Measurements from ENCODE around the gene KCNK10. TPM values are rescaled to one million over a fixed set of nuclear protein-coding genes. Genes with fewer than 3 reads are reported as not detected.

The KCNK10 gene
- total and polyA plus RNA-seq, 10 of the 15 experiments (the other 5 are each of a cell fraction or from before 2014, with no cell fraction given) = 0.01 to 0.06 (median 0.02) TPM; not detected in 7

- WGBS (ENCODE audit: insufficient coverage, insufficient replicate concordance, low lambda C conversion rate, missing lambda C conversion rate) = 22% methylated on average over 2 of the region's 2 CpGs
- FAIRE-seq = no peak
- CTCF ChIA-PET = no interaction called here
These were observed 51.9 kb downstream of the KCNK10 start for GRCh38 chr14:88271205-88271604.

More at GRCh38 chr14:88271205-88271604, 51.9 kb downstream of the KCNK10 start:
- no peak for ATAC-seq
- no peak overlapping the region for H2AFZ ChIP-seq (ENCODE audit: control insufficient read depth, low read depth, low read length)
- no peak overlapping the region for H3K27ac ChIP-seq (ENCODE audit: control insufficient read depth, insufficient read depth)
- H3K4me2 ChIP-seq (ENCODE audit: control insufficient read depth, insufficient read depth) = no peak overlapping the region
- BruUV-seq (replicated peaks) = no TSS peak
- intact Hi-C loops (cut with micrococcal nuclease; ENCODE audit: unreplicated experiment) (no loop called here), in situ Hi-C loops (cut with MboI) (no loop called here)
- H3K79me2 ChIP-seq (ENCODE audit: control insufficient read depth, insufficient read depth, low read length) = no peaks in the 10 kb centered on the region
- H3K36me3 ChIP-seq (ENCODE audit: control insufficient read depth in 2 of 2, insufficient read depth in 2 of 2, low read length in 1 of 2) = no peaks in the 10 kb centered on the region
- DNase-seq (ENCODE audit: low read depth, low spot score) = no peak
- RAD21 ChIA-PET (ENCODE audit: unreplicated experiment) = no interaction called here
- no peaks in the 10 kb centered on the region for H4K20me1 ChIP-seq (ENCODE audit: control insufficient read depth, insufficient read depth)
- H3K9ac ChIP-seq (ENCODE audit: control insufficient read depth, insufficient read depth, low read length) = no peak overlapping the region
- H3K9me3 ChIP-seq (replicated peaks; ENCODE audit: control insufficient read depth, insufficient read depth, low read length) = no peaks in the 10 kb centered on the region
- SMC1A ChIA-PET (ENCODE audit: uncharacterized antibody, unreplicated experiment) = no interaction called here
- TF ChIP-seq SKIL (IDR thresholded peaks at IDR 0.05; ENCODE audit: low read depth, poor library complexity, severe bottlenecking) = no peak
- TF ChIP-seq IKZF1 (conservative IDR thresholded peaks at IDR 0.05) = no peak
- TF ChIP-seq ZNF384 (IDR thresholded peaks at IDR 0.05; ENCODE audit: borderline replicate concordance, low read depth, low read length) = no peak
- no peak for TF ChIP-seq YY1 (IDR thresholded peaks at IDR 0.05; ENCODE audit: low read depth, low read length)
- TF ChIP-seq NKRF (conservative IDR thresholded peaks at IDR 0.05) = no peak
- no peak for TF ChIP-seq CEBPZ (IDR thresholded peaks at IDR 0.05; ENCODE audit: low read depth, low read length)
- no peak for TF ChIP-seq EGR1 (IDR thresholded peaks at IDR 0.05; ENCODE audit: borderline replicate concordance in 1 of 2, low read depth in 2 of 2, low read length in 2 of 2)
- no peak for TF ChIP-seq SREBF2 (IDR thresholded peaks at IDR 0.05; ENCODE audit: low read length)
- TF ChIP-seq SP1 (IDR thresholded peaks at IDR 0.05; ENCODE audit: low read depth, low read length) = no peak
- H3K4me3 ChIP-seq = no peak overlapping the region
- POLR2A ChIA-PET = no interaction called here
- peaks cover 0 to 1% of the 10 kb centered on the region in 2 experiments; a peak in 2 of 4 replicates for H3K27me3 ChIP-seq (replicated peaks in 1 of 2; ENCODE audit: control insufficient read depth in 2 of 2, insufficient read depth in 2 of 2, low read length in 1 of 2)
- no peaks in the 10 kb centered on the region for H3K4me1 ChIP-seq (ENCODE audit: control insufficient read depth, insufficient read depth, low read length)
